Measurements from ENCODE around the gene MUSTN1.

- no peak for TF ChIP-seq POLR2A (IDR thresholded peaks at IDR 0.05)
- no peak for TF ChIP-seq CTCF (IDR thresholded peaks at IDR 0.05)
Measured at GRCh38 chr3:52846432-52846965, 11.7 kb upstream of the MUSTN1 start.

All from testis (tissue), 2 donors.